SU-DHL-6 (cell line): ENCODE data around the gene SFSWAP.

Source experiments
- EZH2phosphoT487 ChIP-seq: fragments of 200-600 bp; sonication (generic), shearing (Covaris generic); conservative IDR thresholded peaks from 2 replicates; pipeline ENCODE4 v1.6.1; 2018; ENCODE audit warnings: mild to moderate bottlenecking, antibody characterized with exemption, low read length, moderate library complexity, mixed read lengths
- TF ChIP-seq, protein P1 (sequence below): fragments of 200-600 bp; sonication (generic); IDR thresholded peaks from one replicate; pipeline ENCODE4 v1.5.1; 2017; ENCODE audit warnings: antibody characterized with exemption, mild to moderate bottlenecking, low read length, moderate library complexity; ENCODE audit not compliant: insufficient read depth, poor library complexity, severe bottlenecking

DNA sequence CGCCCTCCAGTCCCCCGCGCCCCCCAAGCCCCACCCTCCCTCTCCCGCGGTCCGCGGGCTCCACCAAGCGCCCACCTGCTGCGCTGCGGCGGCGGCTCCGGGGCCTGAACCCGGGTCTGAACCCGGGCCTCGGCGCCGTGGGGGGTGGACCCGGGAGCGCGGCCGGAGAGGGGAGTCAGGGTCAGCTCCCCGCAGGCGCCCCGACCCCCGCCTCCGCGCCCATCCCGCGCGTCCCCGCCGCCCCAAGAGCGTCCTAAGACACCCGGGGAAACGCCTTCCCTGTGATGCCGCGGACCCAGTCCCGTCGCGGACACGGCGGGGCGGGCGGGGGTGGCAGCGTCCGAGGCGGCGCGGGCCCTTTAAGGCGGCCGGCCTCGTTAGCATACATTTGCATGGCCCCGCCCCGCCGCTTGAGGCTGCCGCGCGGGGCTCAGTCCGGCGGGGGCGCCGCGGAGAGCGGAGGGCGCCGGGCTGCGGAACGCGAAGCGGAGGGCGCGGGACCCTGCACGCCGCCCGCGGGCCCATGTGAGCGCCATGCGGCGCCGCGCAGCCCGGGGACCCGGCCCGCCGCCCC lies 117.2 kb downstream of the SFSWAP start, which contains the start of gene MMP17:
- TF ChIP-seq, protein P1, sequence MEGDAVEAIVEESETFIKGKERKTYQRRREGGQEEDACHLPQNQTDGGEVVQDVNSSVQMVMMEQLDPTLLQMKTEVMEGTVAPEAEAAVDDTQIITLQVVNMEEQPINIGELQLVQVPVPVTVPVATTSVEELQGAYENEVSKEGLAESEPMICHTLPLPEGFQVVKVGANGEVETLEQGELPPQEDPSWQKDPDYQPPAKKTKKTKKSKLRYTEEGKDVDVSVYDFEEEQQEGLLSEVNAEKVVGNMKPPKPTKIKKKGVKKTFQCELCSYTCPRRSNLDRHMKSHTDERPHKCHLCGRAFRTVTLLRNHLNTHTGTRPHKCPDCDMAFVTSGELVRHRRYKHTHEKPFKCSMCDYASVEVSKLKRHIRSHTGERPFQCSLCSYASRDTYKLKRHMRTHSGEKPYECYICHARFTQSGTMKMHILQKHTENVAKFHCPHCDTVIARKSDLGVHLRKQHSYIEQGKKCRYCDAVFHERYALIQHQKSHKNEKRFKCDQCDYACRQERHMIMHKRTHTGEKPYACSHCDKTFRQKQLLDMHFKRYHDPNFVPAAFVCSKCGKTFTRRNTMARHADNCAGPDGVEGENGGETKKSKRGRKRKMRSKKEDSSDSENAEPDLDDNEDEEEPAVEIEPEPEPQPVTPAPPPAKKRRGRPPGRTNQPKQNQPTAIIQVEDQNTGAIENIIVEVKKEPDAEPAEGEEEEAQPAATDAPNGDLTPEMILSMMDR: no peak
- TF ChIP-seq EZH2phosphoT487: no peak
